Astrocyte of the cerebellum (primary cell): ENCODE results near the gene RCE1.
"Not testable (repeated sequence)": the region's sequence is repeated elsewhere in the genome, so short reads cannot be mapped to it uniquely, and the experiment has no call there.

Source experiments
- DNase-seq: peaks from one replicate; pipeline ENCODE4 v3.0.0-alpha.2; 2011; ENCODE audit warnings: low read depth
- H3K4me3 ChIP-seq: 2 replicates; pipeline ENCODE4 v1.5.1; 2011; ENCODE audit warnings: mild to moderate bottlenecking, low read depth, low read length, moderate library complexity
- CTCF ChIP-seq: IDR thresholded peaks from 2 replicates; pipeline ENCODE4 v1.5.1; 2012; ENCODE audit warnings: low read length, low read depth, moderate library complexity, mild to moderate bottlenecking; ENCODE audit errors: missing control alignments
- in situ Hi-C: cut with HindIII; loops from 2 replicates; pipeline ENCODE4 v1.10.0; 2017; ENCODE audit warnings: low sequenced_read_pairs

Gene RCE1

DNA sequence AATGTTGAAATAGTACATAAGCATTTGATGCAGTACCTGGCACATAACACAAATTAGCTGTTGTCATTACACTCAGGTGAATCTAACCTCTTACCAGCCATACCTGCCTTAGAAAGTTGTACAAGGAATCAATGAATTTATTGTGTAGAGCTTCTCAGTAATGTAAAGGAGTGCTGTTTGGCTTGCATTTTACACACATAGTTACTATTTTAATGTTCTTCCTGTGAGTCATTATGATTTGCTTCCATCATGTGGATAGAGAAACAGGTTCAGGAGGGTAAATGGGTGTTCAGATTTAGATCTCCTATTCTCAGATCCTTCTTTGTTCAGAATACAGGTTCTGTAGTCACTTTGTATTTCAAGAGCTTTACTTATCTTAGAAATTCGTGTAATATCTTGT lies 27.6 kb upstream of the RCE1 start:
- no peak overlapping the region for H3K4me3 ChIP-seq
- in situ Hi-C loops: no loop called here
- no peak for DNase-seq
- TF ChIP-seq CTCF: no peak

- H3K4me3 ChIP-seq: no peak overlapping the region
- DNase-seq: no peak
- TF ChIP-seq CTCF: no peak
- in situ Hi-C loops: no loop called here
Measured at GRCh38 chr11:66818231-66818955, 24.8 kb upstream of the RCE1 start.

GRCh38 chr11:66820381-66820780 lies 22.9 kb upstream of the RCE1 start:
- TF ChIP-seq CTCF: no peak
- DNase-seq: no peak
- H3K4me3 ChIP-seq: no peak overlapping the region
- in situ Hi-C loops: no loop called here

DNA sequence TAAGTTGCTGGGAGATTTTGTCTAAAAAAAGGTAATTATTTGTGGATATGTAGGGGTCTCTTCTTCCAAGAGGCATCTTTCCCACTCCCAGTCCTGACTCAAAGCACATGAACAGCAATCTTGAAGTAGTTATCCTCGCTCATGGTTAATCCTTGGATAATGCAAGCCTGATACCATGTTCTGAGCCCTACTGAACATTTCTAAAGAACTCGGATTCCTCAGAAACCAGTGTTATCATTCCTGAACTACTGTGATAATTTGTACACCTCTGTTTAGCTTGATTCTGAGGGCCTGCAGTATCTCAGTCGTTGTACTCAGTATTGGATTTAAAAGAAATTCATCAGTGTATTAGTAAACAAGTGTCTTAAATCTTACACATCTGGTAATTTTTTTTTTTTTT lies 22.3 kb upstream of the RCE1 start:
- no peak for TF ChIP-seq CTCF
- DNase-seq: no peak
- no peak overlapping the region for H3K4me3 ChIP-seq
- in situ Hi-C loops: no loop called here

GRCh38 chr11:66823700-66824099 lies 19.5 kb upstream of the RCE1 start:
- H3K4me3 ChIP-seq: no peak overlapping the region
- in situ Hi-C loops: no loop called here
- DNase-seq: no peak
- no peak for TF ChIP-seq CTCF

GRCh38 chr11:66824573-66824972 lies 18.7 kb upstream of the RCE1 start:
- in situ Hi-C loops, H3K4me3 ChIP-seq, DNase-seq: not testable (repeated sequence)

- TF ChIP-seq CTCF: no peak
- H3K4me3 ChIP-seq: no peak overlapping the region
- in situ Hi-C loops: no loop called here
- no peak for DNase-seq
Measured at GRCh38 chr11:66834539-66834845, 8.7 kb upstream of the RCE1 start.
